ENCODE measurements around the gene RFC1.
"Not testable (repeated sequence)": the region's sequence is repeated elsewhere in the genome, so short reads cannot be mapped to it uniquely, and the experiment has no call there.

Gene RFC1

GRCh38 chr4:39279416-39279815 is 86.7 kb downstream of the RFC1 start:
- Histone ChIP-seq H3K36me3 (ENCODE audit: control insufficient read depth, insufficient read depth, low read length) (no peaks in the 10 kb centered on the region; the same call in none of the 2 replicates), H3K27me3 (replicated peaks; ENCODE audit: control insufficient read depth, insufficient read depth, low read length) (no peaks in the 10 kb centered on the region), H3K4me3 (replicated peaks; ENCODE audit: low read depth, low read length) (no peak overlapping the region)
- TF ChIP-seq CTCF (IDR thresholded peaks at IDR 0.05; ENCODE audit: insufficient read depth, low read length, poor library complexity, severe bottlenecking) = no peak
- no peak for DNase-seq (ENCODE audit: extremely low read depth, insufficient read length)

DNA sequence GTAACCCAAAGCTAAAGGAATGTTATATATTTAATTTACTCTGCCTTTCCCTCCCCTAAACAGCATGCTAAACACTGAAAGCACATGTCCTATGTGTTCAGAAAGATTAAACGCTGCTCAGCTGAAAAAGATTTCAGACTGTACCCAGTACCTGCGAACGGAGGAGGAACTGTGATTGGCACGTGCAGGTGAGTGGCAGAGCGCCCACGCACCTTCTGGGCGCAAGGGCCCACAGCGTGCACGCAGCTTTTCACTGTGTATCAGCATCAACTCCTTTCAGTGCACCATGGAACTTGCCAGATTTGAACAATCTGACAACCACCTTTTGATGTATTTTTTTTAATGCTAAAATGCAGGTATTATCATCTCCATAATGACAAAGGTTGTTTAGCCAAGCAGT is 87.7 kb downstream of the RFC1 start:
- Histone ChIP-seq H3K36me3 (ENCODE audit: control insufficient read depth, insufficient read depth, low read length) (peaks cover under 1% of the 10 kb centered on the region), H3K27me3 (replicated peaks; ENCODE audit: control insufficient read depth, insufficient read depth, low read length) (no peaks in the 10 kb centered on the region), H3K4me3 (replicated peaks; ENCODE audit: low read depth, low read length) (no peak overlapping the region)
- no peak for DNase-seq (ENCODE audit: extremely low read depth, insufficient read length)
- no peak for TF ChIP-seq CTCF (IDR thresholded peaks at IDR 0.05; ENCODE audit: insufficient read depth, low read length, poor library complexity, severe bottlenecking)

GRCh38 chr4:39277661-39278060 is 88.5 kb downstream of the RFC1 start:
- H3K27me3 ChIP-seq (replicated peaks; ENCODE audit: control insufficient read depth, insufficient read depth, low read length); DNase-seq (ENCODE audit: extremely low read depth, insufficient read length); H3K36me3 ChIP-seq (ENCODE audit: control insufficient read depth, insufficient read depth, low read length); H3K4me3 ChIP-seq (replicated peaks; ENCODE audit: low read depth, low read length): not testable (repeated sequence)

GRCh38 chr4:39274503-39274902 is 91.7 kb downstream of the RFC1 start:
- no peaks in the 10 kb centered on the region for H3K27me3 ChIP-seq (replicated peaks; ENCODE audit: control insufficient read depth, insufficient read depth, low read length)
- peaks cover 6% of the 10 kb centered on the region for H3K36me3 ChIP-seq (ENCODE audit: control insufficient read depth, insufficient read depth, low read length)
- no peak for DNase-seq (ENCODE audit: extremely low read depth, insufficient read length)
- no peak for TF ChIP-seq CTCF (IDR thresholded peaks at IDR 0.05; ENCODE audit: insufficient read depth, low read length, poor library complexity, severe bottlenecking)
- H3K4me3 ChIP-seq (replicated peaks; ENCODE audit: low read depth, low read length) = no peak overlapping the region

DNA sequence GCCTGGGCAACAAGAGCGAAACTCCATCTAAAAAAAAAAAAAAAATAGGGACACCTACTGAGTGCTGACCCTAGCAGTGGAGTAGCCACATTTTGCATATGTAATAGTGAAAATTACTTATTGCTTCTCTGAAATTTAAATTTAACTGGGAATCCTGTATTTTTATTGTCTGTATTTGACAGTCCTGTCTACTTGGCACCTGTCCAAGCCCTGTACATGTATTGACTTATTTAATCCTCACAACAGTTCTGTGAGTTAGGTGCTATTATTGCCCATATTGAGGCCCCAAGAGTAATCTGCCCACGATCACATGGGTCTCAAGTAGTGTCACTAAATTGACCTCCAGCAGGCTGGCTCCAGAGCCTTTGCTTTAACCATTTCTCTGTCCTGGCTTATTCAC is 102.3 kb downstream of the RFC1 start:
- no peak for DNase-seq (ENCODE audit: extremely low read depth, insufficient read length)
- no peaks in the 10 kb centered on the region for H3K36me3 ChIP-seq (ENCODE audit: control insufficient read depth, insufficient read depth, low read length)
- no peaks in the 10 kb centered on the region for H3K27me3 ChIP-seq (replicated peaks; ENCODE audit: control insufficient read depth, insufficient read depth, low read length)
- H3K4me3 ChIP-seq (replicated peaks; ENCODE audit: low read depth, low read length) = no peak overlapping the region
- TF ChIP-seq CTCF (IDR thresholded peaks at IDR 0.05; ENCODE audit: insufficient read depth, low read length, poor library complexity, severe bottlenecking) = no peak

- Histone ChIP-seq H3K4me3 (replicated peaks; ENCODE audit: low read depth, low read length) (no peak overlapping the region), H3K36me3 (ENCODE audit: control insufficient read depth, insufficient read depth, low read length) (no peaks in the 10 kb centered on the region), H3K27me3 (replicated peaks; ENCODE audit: control insufficient read depth, insufficient read depth, low read length) (no peaks in the 10 kb centered on the region)
- TF ChIP-seq CTCF (IDR thresholded peaks at IDR 0.05; ENCODE audit: insufficient read depth, low read length, poor library complexity, severe bottlenecking) = no peak
- DNase-seq (ENCODE audit: extremely low read depth, insufficient read length) = no peak
Observed at GRCh38 chr4:39259571-39260330, 106.4 kb downstream of the RFC1 start.
